Measurements from ENCODE around the gene PCSK5.

- TF ChIP-seq CTCF (IDR thresholded peaks at IDR 0.05 in 8 of 11, conservative IDR thresholded peaks at IDR 0.05 in 3 of 11) (no peak), POLR2A (IDR thresholded peaks at IDR 0.05) (no peak)
These were observed 452.4 kb downstream of the PCSK5 start for GRCh38 chr9:76342858-76343257.
